Measurements from ENCODE around the gene SLC25A26. TPM values are rescaled to one million over a fixed set of nuclear protein-coding genes. Genes with fewer than 3 reads are reported as not detected.

SLC25A26 gene
- total RNA-seq, 4 donors from 2014 or later: 8.5 to 26.3 (median 16.7) TPM

- Histone ChIP-seq H3K4me3 (no peak overlapping the region), H3K27ac (no peak overlapping the region), H3K27me3 (peaks cover 0 to 16% (median 0%) of the 10 kb centered on the region in 4 donors), H3K9me3 (no peaks in the 10 kb centered on the region), H3K36me3 (no peaks in the 10 kb centered on the region), H3K4me1 (peaks cover 0 to 6% (median 3%) of the 10 kb centered on the region in 3 donors)
- TF ChIP-seq POLR2A (IDR thresholded peaks at IDR 0.05) (no peak), CTCF (IDR thresholded peaks at IDR 0.05) (no peak)
- WGBS, 2 donors: 82 to 86% methylated on average over 7 of the region's 7 CpGs
- intact Hi-C loops (cut with DNase I): no loop called here
- DNase-seq: no peak
Measured at GRCh38 chr3:66198437-66199088, 22.2 kb upstream of the SLC25A26 start.

- H3K27me3 ChIP-seq: peaks cover 0 to 14% (median 0%) of the 10 kb centered on the region in 4 donors
- H3K9me3 ChIP-seq: no peaks in the 10 kb centered on the region
- TF ChIP-seq POLR2A (IDR thresholded peaks at IDR 0.05) (no peak), CTCF (IDR thresholded peaks at IDR 0.05) (no peak)
- H3K36me3 ChIP-seq: no peaks in the 10 kb centered on the region
- H3K4me1 ChIP-seq: peaks cover 0 to 6% (median 3%) of the 10 kb centered on the region in 3 donors
- no peak overlapping the region for H3K4me3 ChIP-seq
- 61 to 68% methylated on average over 1 of the region's 1 CpG for WGBS, 2 donors
- DNase-seq: no peak
- intact Hi-C loops (cut with DNase I): no loop called here
- no peak overlapping the region for H3K27ac ChIP-seq
Measured at GRCh38 chr3:66199089-66199473, 21.7 kb upstream of the SLC25A26 start.

GRCh38 chr3:66200147-66200546 lies 20.7 kb upstream of the SLC25A26 start:
- no peaks in the 10 kb centered on the region for H3K36me3 ChIP-seq
- peaks cover 0 to 5% (median 3%) of the 10 kb centered on the region in 3 donors for H3K4me1 ChIP-seq
- WGBS, 2 donors: 43 to 62% methylated on average over 3 of the region's 3 CpGs
- no peak for DNase-seq
- H3K27me3 ChIP-seq: peaks cover 0 to 4% (median 0%) of the 10 kb centered on the region in 4 donors
- H3K4me3 ChIP-seq: no peak overlapping the region
- no peaks in the 10 kb centered on the region for H3K9me3 ChIP-seq
- H3K27ac ChIP-seq: no peak overlapping the region
- intact Hi-C loops (cut with DNase I): no loop called here
- TF ChIP-seq CTCF (IDR thresholded peaks at IDR 0.05) (no peak), POLR2A (IDR thresholded peaks at IDR 0.05) (no peak)

GRCh38 chr3:66200786-66201185 lies 20.0 kb upstream of the SLC25A26 start:
- intact Hi-C loops (cut with DNase I): no loop called here
- 52 to 62% methylated on average over 2 of the region's 2 CpGs for WGBS, 2 donors
- H3K9me3 ChIP-seq: no peaks in the 10 kb centered on the region
- H3K4me3 ChIP-seq: no peak overlapping the region
- no peaks in the 10 kb centered on the region for H3K36me3 ChIP-seq
- no peak overlapping the region for H3K27ac ChIP-seq
- peaks cover 0 to 8% (median 0%) of the 10 kb centered on the region in 4 donors for H3K27me3 ChIP-seq
- no peak for TF ChIP-seq CTCF (IDR thresholded peaks at IDR 0.05)
- no peak for DNase-seq
- no peaks in the 10 kb centered on the region for H3K4me1 ChIP-seq

GRCh38 chr3:66203275-66203674 lies 17.5 kb upstream of the SLC25A26 start:
- Histone ChIP-seq H3K27ac (no peak overlapping the region), H3K36me3 (no peaks in the 10 kb centered on the region), H3K27me3 (peaks cover 0 to 12% (median 0%) of the 10 kb centered on the region in 4 donors), H3K4me3 (no peak overlapping the region), H3K9me3 (no peaks in the 10 kb centered on the region), H3K4me1 (no peaks in the 10 kb centered on the region)
- 68 to 71% methylated on average over 2 of the region's 2 CpGs for WGBS, 2 donors
- intact Hi-C loops (cut with DNase I): no loop called here
- no peak for TF ChIP-seq CTCF (IDR thresholded peaks at IDR 0.05)
- TF ChIP-seq POLR2A (IDR thresholded peaks at IDR 0.05): no peak
- no peak for DNase-seq
